Right atrium auricular region (tissue), 2 donors: Measurements from ENCODE around the gene FBXO33. TPM values are rescaled to one million over a fixed set of nuclear protein-coding genes. Genes with fewer than 3 reads are reported as not detected.

Experiments used
- DNase-seq: peaks from one replicate; pipeline ENCODE4 v3.0.0-alpha.2; 2019; ENCODE audit warnings: low spot score
- H3K27ac ChIP-seq, 2 donors: fragments of 200-600 bp; sonication (generic); 1 replicate in 1 of 2; 2 replicates in 1 of 2; pipeline ENCODE4 v1.5.1; 2016 to 2019
- H3K27me3 ChIP-seq, 2 donors: fragments of 200-600 bp; sonication (generic); one replicate each; pipeline versions ENCODE4 v1.5.1 to v1.6.0; 2017 to 2019
- H3K36me3 ChIP-seq: fragments of 200-600 bp; sonication (generic); one replicate; pipeline ENCODE4 v1.5.1; 2016
- H3K4me1 ChIP-seq, 2 donors: fragments of 200-600 bp; sonication (generic); one replicate each; pipeline versions ENCODE4 v1.5.1 to v1.6.0; 2017 to 2019
- H3K4me3 ChIP-seq, 2 donors: fragments of 200-600 bp; sonication (generic); 1 replicate in 1 of 2; 2 replicates in 1 of 2; pipeline ENCODE4 v1.5.1; 2017 to 2019; ENCODE audit warnings: mild to moderate bottlenecking in 1 of 2, moderate library complexity in 1 of 2
- H3K9me3 ChIP-seq, 2 donors: fragments of 200-600 bp; sonication (generic); one replicate each; pipeline ENCODE4 v1.5.1; 2019
- CTCF ChIP-seq, 2 donors: fragments of 200-600 bp; sonication (generic); IDR thresholded peaks; one replicate each; pipeline ENCODE4 v1.5.1; 2019; ENCODE audit warnings: antibody characterized with exemption in 2 of 2
- total RNA-seq, 2 donors: library from RNA; depleted of rRNA; stranded (reverse); fragments of >200 nt; gene quantifications; one replicate each; pipeline ENCODE4 v1.1.0, GENCODE V29; 2016

Gene FBXO33
- total RNA-seq, 2 donors from 2014 or later, result 6.6 to 9.2 TPM

- no peak overlapping the region for H3K4me3 ChIP-seq
- no peak for DNase-seq
Measured at GRCh38 chr14:39459795-39460478, 27.7 kb upstream of the FBXO33 start.

GRCh38 chr14:39456702-39457250 lies 24.5 kb upstream of the FBXO33 start:
- Histone ChIP-seq H3K36me3 (no peaks in the 10 kb centered on the region), H3K27ac (no peak overlapping the region), H3K4me3 (no peak overlapping the region), H3K4me1 (no peaks in the 10 kb centered on the region), H3K9me3 (no peaks in the 10 kb centered on the region), H3K27me3 (no peaks in the 10 kb centered on the region)
- DNase-seq, result no peak
- no peak for TF ChIP-seq CTCF (IDR thresholded peaks at IDR 0.05)

More at GRCh38 chr14:39459795-39460478, 27.7 kb upstream of the FBXO33 start:
- Histone ChIP-seq H3K27me3 (no peaks in the 10 kb centered on the region), H3K9me3 (no peaks in the 10 kb centered on the region), H3K27ac (no peak overlapping the region), H3K36me3 (no peaks in the 10 kb centered on the region), H3K4me1 (no peaks in the 10 kb centered on the region)
- TF ChIP-seq CTCF (IDR thresholded peaks at IDR 0.05), result no peak

GRCh38 chr14:39454906-39455539 lies 22.8 kb upstream of the FBXO33 start:
- TF ChIP-seq CTCF (IDR thresholded peaks at IDR 0.05), result no peak
- H3K4me1 ChIP-seq, result no peaks in the 10 kb centered on the region
- DNase-seq, result no peak
- no peak overlapping the region for H3K27ac ChIP-seq
- H3K36me3 ChIP-seq, result no peaks in the 10 kb centered on the region
- H3K27me3 ChIP-seq, result no peaks in the 10 kb centered on the region
- H3K9me3 ChIP-seq, result no peaks in the 10 kb centered on the region
- no peak overlapping the region for H3K4me3 ChIP-seq

GRCh38 chr14:39452680-39453079 lies 20.4 kb upstream of the FBXO33 start:
- H3K27ac ChIP-seq, result no peak overlapping the region
- H3K27me3 ChIP-seq, result no peaks in the 10 kb centered on the region
- no peak overlapping the region for H3K4me3 ChIP-seq
- H3K4me1 ChIP-seq, result no peaks in the 10 kb centered on the region
- no peak for DNase-seq
- no peaks in the 10 kb centered on the region for H3K9me3 ChIP-seq
- no peaks in the 10 kb centered on the region for H3K36me3 ChIP-seq
- no peak for TF ChIP-seq CTCF (IDR thresholded peaks at IDR 0.05)

- Histone ChIP-seq H3K4me1 (no peaks in the 10 kb centered on the region), H3K36me3 (no peaks in the 10 kb centered on the region), H3K4me3 (no peak overlapping the region), H3K27ac (no peak overlapping the region), H3K9me3 (no peaks in the 10 kb centered on the region), H3K27me3 (no peaks in the 10 kb centered on the region)
- TF ChIP-seq CTCF (IDR thresholded peaks at IDR 0.05), result no peak
- no peak for DNase-seq
Measured at GRCh38 chr14:39451811-39452210, 19.6 kb upstream of the FBXO33 start.
